ENCODE results near the gene URB2. TPM values are rescaled to one million over a fixed set of nuclear protein-coding genes. Genes with fewer than 3 reads are reported as not detected.

Gene URB2
- total RNA-seq, 1 donor from 2014 or later = 10.3 TPM

- H3K4me3 Mint-ChIP-seq = no peak overlapping the region
- no peaks in the 10 kb centered on the region for H3K4me1 Mint-ChIP-seq
- no peak overlapping the region for H3K4me2 ChIP-seq
- no peak overlapping the region for H2AFZ ChIP-seq (replicated peaks)
- no peaks in the 10 kb centered on the region for H3K9me3 ChIP-seq (ENCODE audit: low read depth)
- H3K27me3 Mint-ChIP-seq (ENCODE audit: insufficient read depth, low read depth) = no peaks in the 10 kb centered on the region
- no peaks in the 10 kb centered on the region for H3K79me2 ChIP-seq (ENCODE audit: low read depth)
- H3K4me1 ChIP-seq = no peaks in the 10 kb centered on the region
- H3K27me3 ChIP-seq = no peaks in the 10 kb centered on the region
- H3K9me3 Mint-ChIP-seq = no peaks in the 10 kb centered on the region
- H3K36me3 Mint-ChIP-seq = no peaks in the 10 kb centered on the region
- H3K27ac ChIP-seq = no peak overlapping the region
- no peaks in the 10 kb centered on the region for H3F3A ChIP-seq (ENCODE audit: low read depth)
- no peaks in the 10 kb centered on the region for H3K36me3 ChIP-seq
- DNase-seq (ENCODE audit: low spot score) = no peak
- H4K20me1 ChIP-seq (ENCODE audit: low read depth) = no peaks in the 10 kb centered on the region
- no peak overlapping the region for H3K4me3 ChIP-seq
- H3K27ac Mint-ChIP-seq = no peak overlapping the region
- H3K9ac ChIP-seq = no peak overlapping the region
- TF ChIP-seq EZH2 (IDR thresholded peaks at IDR 0.05) (no peak), EZH2phosphoT487 (IDR thresholded peaks at IDR 0.05) (no peak), CTCF (IDR thresholded peaks at IDR 0.05) (no peak)
Observed at GRCh38 chr1:229585338-229585737, 40.7 kb upstream of the URB2 start.

- no peaks in the 10 kb centered on the region for H3K4me1 Mint-ChIP-seq
- Histone ChIP-seq H3K9ac (no peak overlapping the region), H3K9me3 (ENCODE audit: low read depth) (no peaks in the 10 kb centered on the region), H3F3A (ENCODE audit: low read depth) (no peaks in the 10 kb centered on the region), H2AFZ (replicated peaks) (no peak overlapping the region), H3K36me3 (no peaks in the 10 kb centered on the region), H3K27ac (no peak overlapping the region), H3K4me2 (no peak overlapping the region), H3K79me2 (ENCODE audit: low read depth) (no peaks in the 10 kb centered on the region), H3K27me3 (no peaks in the 10 kb centered on the region), H3K4me3 (no peak overlapping the region), H4K20me1 (ENCODE audit: low read depth) (no peaks in the 10 kb centered on the region), H3K4me1 (no peaks in the 10 kb centered on the region)
- H3K27ac Mint-ChIP-seq = no peak overlapping the region
- H3K27me3 Mint-ChIP-seq (ENCODE audit: insufficient read depth, low read depth) = no peaks in the 10 kb centered on the region
- H3K4me3 Mint-ChIP-seq = no peak overlapping the region
- peaks cover 13% of the 10 kb centered on the region for H3K36me3 Mint-ChIP-seq
- DNase-seq (ENCODE audit: low spot score) = no peak
- TF ChIP-seq EZH2 (IDR thresholded peaks at IDR 0.05) (no peak), EZH2phosphoT487 (IDR thresholded peaks at IDR 0.05) (no peak), CTCF (IDR thresholded peaks at IDR 0.05) (no peak)
- no peaks in the 10 kb centered on the region for H3K9me3 Mint-ChIP-seq
Observed at GRCh38 chr1:229590119-229590518, 35.9 kb upstream of the URB2 start.

GRCh38 chr1:229593800-229594199, 32.2 kb upstream of the URB2 start:
- TF ChIP-seq CTCF (IDR thresholded peaks at IDR 0.05) (no peak), EZH2phosphoT487 (IDR thresholded peaks at IDR 0.05) (no peak), EZH2 (IDR thresholded peaks at IDR 0.05) (no peak)
- no peak for DNase-seq (ENCODE audit: low spot score)
- H3K27me3 Mint-ChIP-seq (ENCODE audit: insufficient read depth, low read depth) = no peaks in the 10 kb centered on the region
- H3K27ac ChIP-seq = no peak overlapping the region
- no peaks in the 10 kb centered on the region for H3K36me3 ChIP-seq
- no peaks in the 10 kb centered on the region for H3K79me2 ChIP-seq (ENCODE audit: low read depth)
- no peak overlapping the region for H3K4me2 ChIP-seq
- H3K9me3 ChIP-seq (ENCODE audit: low read depth) = no peaks in the 10 kb centered on the region
- no peak overlapping the region for H3K4me3 ChIP-seq
- H3K27me3 ChIP-seq = no peaks in the 10 kb centered on the region
- H3F3A ChIP-seq (ENCODE audit: low read depth) = no peaks in the 10 kb centered on the region
- H4K20me1 ChIP-seq (ENCODE audit: low read depth) = no peaks in the 10 kb centered on the region
- peaks cover 20% of the 10 kb centered on the region for H3K36me3 Mint-ChIP-seq
- no peak overlapping the region for H3K27ac Mint-ChIP-seq
- H3K4me1 ChIP-seq = no peaks in the 10 kb centered on the region
- H3K9me3 Mint-ChIP-seq = no peaks in the 10 kb centered on the region
- no peak overlapping the region for H3K9ac ChIP-seq
- no peak overlapping the region for H3K4me3 Mint-ChIP-seq
- no peaks in the 10 kb centered on the region for H3K4me1 Mint-ChIP-seq
- no peak overlapping the region for H2AFZ ChIP-seq (replicated peaks)

Measured in neural progenitor cell (in vitro differentiated cells).